ENCODE results near the gene CNTN2.

Gene CNTN2

DNA sequence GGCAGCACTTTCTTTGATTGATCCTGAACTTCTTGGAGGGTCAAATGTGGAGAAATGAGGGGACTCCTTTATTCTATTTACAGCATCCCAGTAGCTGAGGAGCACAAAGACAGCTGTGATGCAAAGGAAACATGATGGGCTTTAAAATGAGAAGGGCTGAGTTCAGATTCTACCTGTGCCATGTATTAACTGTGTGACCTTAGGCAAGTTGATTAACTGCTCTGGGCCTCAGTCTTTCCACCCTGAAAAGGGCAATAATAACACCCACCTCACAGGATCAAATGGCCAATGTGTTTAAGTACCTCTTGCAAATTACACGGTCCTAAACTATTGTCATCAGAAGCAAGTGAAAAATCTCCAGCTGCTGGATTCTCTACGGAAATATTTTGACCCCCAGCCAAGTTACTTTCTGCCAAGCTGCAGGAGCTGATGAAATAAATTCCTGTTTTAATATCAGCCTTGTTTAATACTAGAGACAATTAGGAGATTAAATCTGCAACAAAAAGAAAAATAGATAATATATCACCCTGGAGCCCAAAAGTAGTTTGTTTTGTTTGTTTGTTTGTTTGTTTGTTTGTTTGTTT is 25.5 kb downstream of the CNTN2 start:
- no peak overlapping the region for H3K4me3 ChIP-seq (ENCODE audit: low read depth, low read length)
- TF ChIP-seq, protein P1, sequence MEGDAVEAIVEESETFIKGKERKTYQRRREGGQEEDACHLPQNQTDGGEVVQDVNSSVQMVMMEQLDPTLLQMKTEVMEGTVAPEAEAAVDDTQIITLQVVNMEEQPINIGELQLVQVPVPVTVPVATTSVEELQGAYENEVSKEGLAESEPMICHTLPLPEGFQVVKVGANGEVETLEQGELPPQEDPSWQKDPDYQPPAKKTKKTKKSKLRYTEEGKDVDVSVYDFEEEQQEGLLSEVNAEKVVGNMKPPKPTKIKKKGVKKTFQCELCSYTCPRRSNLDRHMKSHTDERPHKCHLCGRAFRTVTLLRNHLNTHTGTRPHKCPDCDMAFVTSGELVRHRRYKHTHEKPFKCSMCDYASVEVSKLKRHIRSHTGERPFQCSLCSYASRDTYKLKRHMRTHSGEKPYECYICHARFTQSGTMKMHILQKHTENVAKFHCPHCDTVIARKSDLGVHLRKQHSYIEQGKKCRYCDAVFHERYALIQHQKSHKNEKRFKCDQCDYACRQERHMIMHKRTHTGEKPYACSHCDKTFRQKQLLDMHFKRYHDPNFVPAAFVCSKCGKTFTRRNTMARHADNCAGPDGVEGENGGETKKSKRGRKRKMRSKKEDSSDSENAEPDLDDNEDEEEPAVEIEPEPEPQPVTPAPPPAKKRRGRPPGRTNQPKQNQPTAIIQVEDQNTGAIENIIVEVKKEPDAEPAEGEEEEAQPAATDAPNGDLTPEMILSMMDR (conservative IDR thresholded peaks at IDR 0.05; ENCODE audit: low read depth, low read length) = no peak
- peak; percentile 58 for DNase-seq (ENCODE audit: low read depth)

- no peak overlapping the region for H3K4me3 ChIP-seq (ENCODE audit: low read depth, low read length)
- DNase-seq (ENCODE audit: low read depth) = no peak
- TF ChIP-seq, protein P1 (conservative IDR thresholded peaks at IDR 0.05; ENCODE audit: low read depth, low read length) = no peak
These were observed 26.5 kb downstream of the CNTN2 start for GRCh38 chr1:205069371-205070125.

DNA sequence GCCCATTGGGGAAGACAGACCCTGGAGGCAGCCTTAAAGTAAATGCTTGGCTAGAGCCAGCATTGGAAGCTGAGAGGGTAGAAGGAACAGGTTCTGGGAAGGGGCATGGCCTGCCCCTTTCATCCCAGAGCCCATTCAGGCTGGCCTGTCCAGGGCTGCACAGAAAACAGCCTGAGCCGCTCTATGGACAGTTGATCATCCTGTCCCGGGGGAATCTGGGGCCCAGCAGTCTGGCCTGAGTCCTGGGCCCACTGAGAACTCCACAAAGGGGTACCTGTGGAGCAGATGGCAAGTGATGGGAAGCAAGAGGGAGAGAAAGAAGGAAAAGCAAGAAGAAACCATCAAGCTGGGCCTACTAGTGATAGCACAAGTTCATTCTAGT is 28.0 kb downstream of the CNTN2 start:
- TF ChIP-seq, protein P1 (conservative IDR thresholded peaks at IDR 0.05; ENCODE audit: low read depth, low read length) = no peak
- H3K4me3 ChIP-seq (ENCODE audit: low read depth, low read length) = no peak overlapping the region

DNA sequence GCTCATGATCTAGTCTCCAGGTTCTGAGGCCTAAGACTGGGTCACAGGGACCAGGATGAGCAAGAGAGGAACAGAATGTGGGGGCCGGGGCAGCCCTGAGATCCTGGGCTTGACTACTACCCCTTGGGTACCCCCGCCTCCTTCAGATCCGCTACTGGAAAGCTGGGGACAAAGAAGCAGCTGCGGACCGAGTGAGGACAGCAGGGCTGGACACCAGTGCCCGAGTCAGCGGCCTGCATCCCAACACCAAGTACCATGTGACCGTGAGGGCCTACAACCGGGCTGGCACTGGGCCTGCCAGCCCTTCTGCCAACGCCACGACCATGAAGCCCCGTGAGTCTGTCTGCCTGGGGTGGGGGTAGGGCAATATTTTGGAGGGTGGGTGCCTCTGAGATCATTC is 28.8 kb downstream of the CNTN2 start:
- TF ChIP-seq, protein P1 (conservative IDR thresholded peaks at IDR 0.05; ENCODE audit: low read depth, low read length) = no peak
- H3K4me3 ChIP-seq (ENCODE audit: low read depth, low read length) = no peak overlapping the region
- no peak for DNase-seq (ENCODE audit: low read depth)

More for the DNA sequence above, 28.0 kb downstream of the CNTN2 start:
- no peak for DNase-seq (ENCODE audit: low read depth)

- DNase-seq (ENCODE audit: low read depth) = no peak
- TF ChIP-seq, protein P1 (conservative IDR thresholded peaks at IDR 0.05; ENCODE audit: low read depth, low read length) = no peak
- no peak overlapping the region for H3K4me3 ChIP-seq (ENCODE audit: low read depth, low read length)
These were observed 29.3 kb downstream of the CNTN2 start for GRCh38 chr1:205072286-205072685.

- TF ChIP-seq, protein P1 (conservative IDR thresholded peaks at IDR 0.05; ENCODE audit: low read depth, low read length) = no peak
- no peak for DNase-seq (ENCODE audit: low read depth)
- H3K4me3 ChIP-seq (ENCODE audit: low read depth, low read length) = no peak overlapping the region
These were observed 29.9 kb downstream of the CNTN2 start for GRCh38 chr1:205072881-205073280.

- DNase-seq (ENCODE audit: low read depth) = no peak
- no peak overlapping the region for H3K4me3 ChIP-seq (ENCODE audit: low read depth, low read length)
- TF ChIP-seq, protein P1 (conservative IDR thresholded peaks at IDR 0.05; ENCODE audit: low read depth, low read length) = no peak
These were observed 30.5 kb downstream of the CNTN2 start for GRCh38 chr1:205073511-205073910.
